Right lobe of liver (tissue), 4 donors: ENCODE results near the gene TAAR5.

Experiments used
- CTCF ChIP-seq, 4 donors: fragments of 200-600 bp in 3 of 4; fragments of 450-650 bp in 1 of 4; IDR thresholded peaks; one replicate each; pipeline versions ENCODE4 v1.5.1 to v1.8.0; 2016 to 2022; ENCODE audit warnings: antibody characterized with exemption in 4 of 4, mild to moderate bottlenecking in 2 of 4
- POLR2A ChIP-seq: fragments of 450-650 bp; IDR thresholded peaks from one replicate; pipeline ENCODE4 v1.6.1; 2017; ENCODE audit warnings: antibody characterized with exemption, mild to moderate bottlenecking
- donor health status: DM: no; HTN: no; CAD: no.
- donor health status: DM: no; HTN: no; CAD: no.
- donor health status: DM: no; HTN: yes; CAD: no.

GRCh38 chr6:132598473-132598872 is 8.9 kb upstream of the TAAR5 start:
- TF ChIP-seq CTCF (IDR thresholded peaks at IDR 0.05) (peak; percentile 49 to 59 (median 54)), POLR2A (no peak)
